Measurements from ENCODE around the gene GNA15. TPM values are rescaled to one million over a fixed set of nuclear protein-coding genes. Genes with fewer than 3 reads are reported as not detected.
"Not testable (repeated sequence)": the region's sequence is repeated elsewhere in the genome, so short reads cannot be mapped to it uniquely, and the experiment has no call there.

GNA15 gene
- total RNA-seq, 1 donor, result 0.36 TPM

DNA sequence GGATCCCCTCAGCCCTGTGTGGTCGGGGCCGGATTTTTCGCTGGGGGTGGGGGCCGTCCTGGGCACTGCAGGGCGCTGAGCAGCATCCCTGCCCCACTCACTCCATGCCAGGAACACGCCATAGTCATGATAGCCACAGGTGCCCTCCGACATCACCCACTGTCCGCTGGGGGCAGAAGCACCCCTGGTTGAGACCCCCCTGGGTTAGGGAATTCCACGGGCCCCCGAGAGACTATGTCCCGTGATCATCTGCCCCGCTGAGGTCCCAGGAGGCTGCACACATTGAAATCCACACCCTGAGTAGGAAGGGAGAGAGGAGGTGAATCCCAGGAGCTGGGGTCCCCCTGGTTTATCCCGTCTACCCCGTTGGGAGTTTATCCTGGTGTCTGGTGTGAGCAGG is 66.1 kb downstream of the GNA15 start:
- peaks cover 12% of the 10 kb centered on the region for H3K36me3 ChIP-seq (ENCODE audit: insufficient read depth, low read length)
- TF ChIP-seq, protein P1, sequence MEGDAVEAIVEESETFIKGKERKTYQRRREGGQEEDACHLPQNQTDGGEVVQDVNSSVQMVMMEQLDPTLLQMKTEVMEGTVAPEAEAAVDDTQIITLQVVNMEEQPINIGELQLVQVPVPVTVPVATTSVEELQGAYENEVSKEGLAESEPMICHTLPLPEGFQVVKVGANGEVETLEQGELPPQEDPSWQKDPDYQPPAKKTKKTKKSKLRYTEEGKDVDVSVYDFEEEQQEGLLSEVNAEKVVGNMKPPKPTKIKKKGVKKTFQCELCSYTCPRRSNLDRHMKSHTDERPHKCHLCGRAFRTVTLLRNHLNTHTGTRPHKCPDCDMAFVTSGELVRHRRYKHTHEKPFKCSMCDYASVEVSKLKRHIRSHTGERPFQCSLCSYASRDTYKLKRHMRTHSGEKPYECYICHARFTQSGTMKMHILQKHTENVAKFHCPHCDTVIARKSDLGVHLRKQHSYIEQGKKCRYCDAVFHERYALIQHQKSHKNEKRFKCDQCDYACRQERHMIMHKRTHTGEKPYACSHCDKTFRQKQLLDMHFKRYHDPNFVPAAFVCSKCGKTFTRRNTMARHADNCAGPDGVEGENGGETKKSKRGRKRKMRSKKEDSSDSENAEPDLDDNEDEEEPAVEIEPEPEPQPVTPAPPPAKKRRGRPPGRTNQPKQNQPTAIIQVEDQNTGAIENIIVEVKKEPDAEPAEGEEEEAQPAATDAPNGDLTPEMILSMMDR (IDR thresholded peaks at IDR 0.05; ENCODE audit: extremely low read depth, low read depth, low read length), result no peak

DNA sequence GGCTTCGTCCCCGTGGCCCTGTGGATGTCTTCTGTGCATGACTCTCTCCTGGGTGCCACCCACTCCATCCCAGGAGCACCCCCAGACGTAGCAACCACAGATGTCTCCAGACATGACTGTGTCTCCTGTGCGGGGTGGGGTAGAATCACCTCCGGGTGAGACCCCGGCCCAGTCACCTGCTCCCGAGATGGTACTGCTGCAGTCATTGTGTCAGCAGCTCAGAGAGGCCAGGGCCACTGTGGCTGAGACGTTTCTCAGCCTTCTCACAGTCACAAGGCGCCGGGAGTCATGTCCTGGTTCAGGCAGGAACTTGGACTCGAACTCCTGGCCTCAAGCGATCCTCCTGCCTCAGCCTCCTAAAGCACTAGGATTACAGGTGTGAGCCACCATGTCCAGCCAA is 66.5 kb downstream of the GNA15 start:
- TF ChIP-seq, protein P1 (IDR thresholded peaks at IDR 0.05; ENCODE audit: extremely low read depth, low read depth, low read length), result no peak
- H3K36me3 ChIP-seq (ENCODE audit: insufficient read depth, low read length), result peaks cover 16% of the 10 kb centered on the region

More for the DNA sequence above, 66.1 kb downstream of the GNA15 start:
- Histone ChIP-seq H3K27ac (ENCODE audit: low read depth, low read length) (no peak overlapping the region), H3K27me3 (ENCODE audit: insufficient read depth, low read length) (no peaks in the 10 kb centered on the region), H3K9me3 (ENCODE audit: low read depth, low read length) (no peaks in the 10 kb centered on the region), H3K4me2 (ENCODE audit: insufficient read depth, low read length) (no peak overlapping the region), H2AFZ (ENCODE audit: low read length) (no peak overlapping the region), H3K79me2 (ENCODE audit: insufficient read depth, low read length) (no peaks in the 10 kb centered on the region), H3K4me1 (ENCODE audit: insufficient read depth, low read length) (no peaks in the 10 kb centered on the region), H4K20me1 (ENCODE audit: insufficient read depth, low read length) (no peaks in the 10 kb centered on the region), H3K4me3 (ENCODE audit: insufficient read depth, low read length) (no peak overlapping the region)
- DNase-seq (ENCODE audit: insufficient read length, low spot score, missing footprints), result no peak

DNA sequence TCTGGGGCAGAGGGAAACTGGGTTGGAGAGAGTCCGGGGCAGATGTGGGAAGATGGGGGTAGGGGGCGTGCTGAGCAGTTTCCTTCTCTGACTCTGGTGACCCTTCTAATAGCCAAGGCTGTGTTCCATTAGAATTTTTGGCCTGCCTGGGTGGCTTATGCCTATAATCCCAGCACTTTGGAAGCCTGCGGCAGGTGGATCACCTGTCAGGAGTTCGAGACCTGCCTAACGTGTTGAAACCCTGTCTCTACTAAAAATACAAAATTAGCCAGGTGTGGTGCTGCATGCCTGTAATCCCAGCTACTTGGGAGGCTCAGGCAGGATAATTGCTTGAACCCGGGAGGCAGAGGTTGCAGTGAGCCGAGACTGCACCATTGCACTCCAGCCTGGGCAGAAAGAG is 67.1 kb downstream of the GNA15 start:
- H3K27ac ChIP-seq (ENCODE audit: low read depth, low read length); H3K9me3 ChIP-seq (ENCODE audit: low read depth, low read length); H3K4me1 ChIP-seq (ENCODE audit: insufficient read depth, low read length); H4K20me1 ChIP-seq (ENCODE audit: insufficient read depth, low read length); H3K4me3 ChIP-seq (ENCODE audit: insufficient read depth, low read length); H3K4me2 ChIP-seq (ENCODE audit: insufficient read depth, low read length); DNase-seq (ENCODE audit: insufficient read length, low spot score, missing footprints); H3K27me3 ChIP-seq (ENCODE audit: insufficient read depth, low read length); H2AFZ ChIP-seq (ENCODE audit: low read length); H3K79me2 ChIP-seq (ENCODE audit: insufficient read depth, low read length): not testable (repeated sequence)
- peaks cover 18% of the 10 kb centered on the region for H3K36me3 ChIP-seq (ENCODE audit: insufficient read depth, low read length)

More for the DNA sequence above, 66.5 kb downstream of the GNA15 start:
- Histone ChIP-seq H4K20me1 (ENCODE audit: insufficient read depth, low read length) (no peaks in the 10 kb centered on the region), H2AFZ (ENCODE audit: low read length) (no peak overlapping the region), H3K4me1 (ENCODE audit: insufficient read depth, low read length) (no peaks in the 10 kb centered on the region), H3K27me3 (ENCODE audit: insufficient read depth, low read length) (no peaks in the 10 kb centered on the region), H3K79me2 (ENCODE audit: insufficient read depth, low read length) (no peaks in the 10 kb centered on the region), H3K27ac (ENCODE audit: low read depth, low read length) (no peak overlapping the region), H3K4me3 (ENCODE audit: insufficient read depth, low read length) (no peak overlapping the region), H3K4me2 (ENCODE audit: insufficient read depth, low read length) (no peak overlapping the region), H3K9me3 (ENCODE audit: low read depth, low read length) (no peaks in the 10 kb centered on the region)
- DNase-seq (ENCODE audit: insufficient read length, low spot score, missing footprints), result no peak

DNA sequence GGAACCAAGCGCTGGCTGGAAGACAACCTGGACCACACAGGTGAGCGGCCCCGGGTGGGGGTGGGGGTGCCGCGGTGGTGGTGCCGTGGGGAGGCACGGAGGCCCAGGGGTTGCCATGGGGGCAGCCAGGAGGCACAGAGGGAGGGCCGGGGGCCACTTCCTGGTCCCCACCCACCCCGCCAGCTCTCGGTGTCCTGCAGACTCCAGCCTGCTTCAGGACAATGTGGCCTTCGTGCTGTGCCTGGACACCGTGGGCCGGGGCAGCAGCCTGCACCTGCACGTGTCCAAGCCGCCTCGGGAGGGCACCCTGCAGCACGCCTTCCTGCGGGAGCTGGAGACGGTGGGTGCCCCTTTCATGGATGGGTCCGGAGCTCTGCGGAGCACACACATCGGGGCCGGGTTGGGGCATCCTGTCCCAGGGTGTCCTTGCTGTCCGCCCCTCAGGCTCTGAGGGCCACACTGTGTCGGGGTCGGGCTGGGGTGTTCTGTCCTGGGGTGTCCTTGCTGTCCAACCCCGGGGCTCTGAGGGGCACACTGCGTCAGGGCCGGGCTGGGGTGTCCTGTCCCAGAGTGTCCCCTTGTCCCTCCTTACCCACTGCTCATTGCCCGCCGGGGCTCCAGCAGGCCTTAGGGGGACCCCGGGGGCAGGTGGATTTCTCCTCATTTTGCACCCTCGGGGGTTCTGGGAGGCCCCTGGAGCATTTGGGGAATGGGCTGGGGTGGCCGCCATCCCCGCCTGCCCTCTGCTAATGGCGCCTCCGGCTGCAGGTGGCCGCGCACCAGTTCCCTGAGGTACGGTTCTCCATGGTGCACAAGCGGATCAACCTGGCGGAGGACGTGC is 68.2 kb downstream of the GNA15 start:
- no peaks in the 10 kb centered on the region for H3K79me2 ChIP-seq (ENCODE audit: insufficient read depth, low read length)
- H3K27me3 ChIP-seq (ENCODE audit: insufficient read depth, low read length), result no peaks in the 10 kb centered on the region
- H3K27ac ChIP-seq (ENCODE audit: low read depth, low read length), result no peak overlapping the region
- H3K4me2 ChIP-seq (ENCODE audit: insufficient read depth, low read length), result no peak overlapping the region
- H3K9me3 ChIP-seq (ENCODE audit: low read depth, low read length), result no peaks in the 10 kb centered on the region
- TF ChIP-seq, protein P1 (IDR thresholded peaks at IDR 0.05; ENCODE audit: extremely low read depth, low read depth, low read length), result no peak
- no peaks in the 10 kb centered on the region for H4K20me1 ChIP-seq (ENCODE audit: insufficient read depth, low read length)
- H3K4me1 ChIP-seq (ENCODE audit: insufficient read depth, low read length), result no peaks in the 10 kb centered on the region
- no peak overlapping the region for H3K4me3 ChIP-seq (ENCODE audit: insufficient read depth, low read length)
- no peak for DNase-seq (ENCODE audit: insufficient read length, low spot score, missing footprints)
- no peak overlapping the region for H2AFZ ChIP-seq (ENCODE audit: low read length)
- H3K36me3 ChIP-seq (ENCODE audit: insufficient read depth, low read length), result peaks cover 18% of the 10 kb centered on the region
